Adrenal gland (tissue), 5 donors: ENCODE measurements around the gene CAMTA1.

ENCODE experiments used
- CTCF ChIP-seq, 6 experiments: fragments of 450-650 bp in 4 of 6; fragments of 200-600 bp in 2 of 6; sonication (generic) in 1 of 6; IDR thresholded peaks; 1 replicate in 5 of 6; 2 replicates in 1 of 6; pipeline versions ENCODE4 v1.5.1 to v1.8.0; 2016 to 2021; ENCODE audit warnings: antibody characterized with exemption in 6 of 6, mild to moderate bottlenecking in 2 of 6, moderate library complexity in 1 of 6
- POLR2A ChIP-seq, 2 donors: fragments of 450-650 bp; IDR thresholded peaks; one replicate each; pipeline ENCODE4 v1.6.1; 2017; ENCODE audit warnings: antibody characterized with exemption in 2 of 2, mild to moderate bottlenecking in 2 of 2, moderate library complexity in 1 of 2
- donor health status: DM: no; HTN: no; CAD: no.

- TF ChIP-seq CTCF (IDR thresholded peaks at IDR 0.05) (no peak), POLR2A (IDR thresholded peaks at IDR 0.05) (no peak)
These were observed 264.8 kb downstream of the CAMTA1 start for GRCh38 chr1:7049913-7050625.
